Measurements from ENCODE around the gene APLP1. TPM values are rescaled to one million over a fixed set of nuclear protein-coding genes. Genes with fewer than 3 reads are reported as not detected.
"Not testable (repeated sequence)": the region's sequence is repeated elsewhere in the genome, so short reads cannot be mapped to it uniquely, and the experiment has no call there.

Gene APLP1
- total RNA-seq, 6 experiments from 2014 or later: 24.3 to 39.7 (median 38.1) TPM

DNA sequence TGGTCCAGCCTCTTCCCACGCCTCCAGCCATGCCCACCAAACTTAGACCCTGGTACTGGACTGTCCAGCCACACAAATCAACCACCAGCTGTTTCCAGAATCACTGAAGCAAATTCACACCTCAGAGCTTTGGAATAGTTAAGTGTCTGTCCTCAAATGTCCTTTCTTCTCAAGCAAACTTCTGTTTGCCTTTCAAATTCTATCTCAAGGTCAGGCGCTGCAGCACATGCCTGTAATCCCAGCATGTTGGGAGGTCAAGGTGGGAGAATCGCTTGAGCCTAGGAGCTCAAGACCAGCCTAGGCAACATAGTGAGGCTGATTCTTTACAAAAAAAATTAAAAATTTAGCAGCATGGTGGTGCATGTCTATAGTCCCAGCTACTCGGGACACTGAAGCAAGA, 36.3 kb upstream of the APLP1 start:
- no peaks in the 10 kb centered on the region for H3K4me1 Mint-ChIP-seq (ENCODE audit: low read depth)
- H3K36me3 Mint-ChIP-seq (ENCODE audit: low read depth): no peaks in the 10 kb centered on the region
- TF ChIP-seq, protein P1, sequence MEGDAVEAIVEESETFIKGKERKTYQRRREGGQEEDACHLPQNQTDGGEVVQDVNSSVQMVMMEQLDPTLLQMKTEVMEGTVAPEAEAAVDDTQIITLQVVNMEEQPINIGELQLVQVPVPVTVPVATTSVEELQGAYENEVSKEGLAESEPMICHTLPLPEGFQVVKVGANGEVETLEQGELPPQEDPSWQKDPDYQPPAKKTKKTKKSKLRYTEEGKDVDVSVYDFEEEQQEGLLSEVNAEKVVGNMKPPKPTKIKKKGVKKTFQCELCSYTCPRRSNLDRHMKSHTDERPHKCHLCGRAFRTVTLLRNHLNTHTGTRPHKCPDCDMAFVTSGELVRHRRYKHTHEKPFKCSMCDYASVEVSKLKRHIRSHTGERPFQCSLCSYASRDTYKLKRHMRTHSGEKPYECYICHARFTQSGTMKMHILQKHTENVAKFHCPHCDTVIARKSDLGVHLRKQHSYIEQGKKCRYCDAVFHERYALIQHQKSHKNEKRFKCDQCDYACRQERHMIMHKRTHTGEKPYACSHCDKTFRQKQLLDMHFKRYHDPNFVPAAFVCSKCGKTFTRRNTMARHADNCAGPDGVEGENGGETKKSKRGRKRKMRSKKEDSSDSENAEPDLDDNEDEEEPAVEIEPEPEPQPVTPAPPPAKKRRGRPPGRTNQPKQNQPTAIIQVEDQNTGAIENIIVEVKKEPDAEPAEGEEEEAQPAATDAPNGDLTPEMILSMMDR (IDR thresholded peaks at IDR 0.05): no peak
- no peak overlapping the region for H3K27ac Mint-ChIP-seq
- peaks cover 21% of the 10 kb centered on the region for H3K27me3 Mint-ChIP-seq (ENCODE audit: insufficient read depth)
- no peak for DNase-seq
- no peak overlapping the region for H3K4me3 Mint-ChIP-seq
- no peaks in the 10 kb centered on the region for H3K9me3 Mint-ChIP-seq

DNA sequence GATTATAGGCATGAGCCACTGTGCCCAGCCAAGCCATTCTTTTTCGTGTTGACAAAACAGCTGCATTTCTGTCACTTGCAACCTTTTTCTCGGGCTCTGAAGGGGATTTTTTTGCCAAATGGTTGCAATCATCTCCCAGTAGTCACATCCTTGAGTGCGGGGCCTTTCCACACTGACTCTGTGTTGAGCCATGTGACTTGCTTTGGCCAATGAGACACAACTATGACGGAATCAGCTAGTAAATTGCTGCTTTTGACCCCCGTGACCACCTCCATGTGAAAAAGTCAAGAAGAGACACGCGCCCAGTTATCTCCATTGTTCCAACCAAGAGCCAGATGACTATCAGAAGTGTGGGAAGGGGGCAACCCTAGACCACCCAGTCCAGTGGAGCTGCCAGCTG, 34.4 kb upstream of the APLP1 start:
- no peak overlapping the region for H3K4me3 Mint-ChIP-seq
- no peaks in the 10 kb centered on the region for H3K4me1 Mint-ChIP-seq (ENCODE audit: low read depth)
- H3K9me3 Mint-ChIP-seq: 0 out of 2 replicates have a peak, but pooled peaks cover 2% of the 10 kb centered on the region
- TF ChIP-seq, protein P1 (IDR thresholded peaks at IDR 0.05): no peak
- H3K27ac Mint-ChIP-seq: no peak overlapping the region
- H3K36me3 Mint-ChIP-seq (ENCODE audit: low read depth): no peaks in the 10 kb centered on the region
- DNase-seq: no peak
- H3K27me3 Mint-ChIP-seq (ENCODE audit: insufficient read depth): peaks cover 23% of the 10 kb centered on the region

DNA sequence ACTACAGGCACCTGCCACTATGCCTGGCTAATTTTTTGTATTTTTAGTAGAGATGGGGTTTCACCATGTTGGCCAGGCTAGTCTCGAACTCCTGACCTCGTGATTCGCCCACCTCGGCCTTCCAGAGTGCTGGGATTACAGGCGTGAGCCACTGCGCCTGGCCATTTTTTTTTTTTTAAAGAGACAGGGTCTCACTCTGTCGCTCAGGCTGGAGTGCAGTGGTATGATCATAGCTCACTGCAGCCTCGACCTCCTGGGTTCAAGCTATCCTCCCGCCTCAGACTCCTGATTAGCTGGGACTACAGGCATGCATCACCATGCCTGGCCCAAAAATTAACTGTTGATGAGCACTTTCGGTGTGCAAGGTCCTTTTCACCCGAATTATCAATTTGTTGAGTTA, 32.3 kb upstream of the APLP1 start:
- not testable (repeated sequence) for H3K9me3 Mint-ChIP-seq; H3K27ac Mint-ChIP-seq; H3K4me3 Mint-ChIP-seq; H3K4me1 Mint-ChIP-seq (ENCODE audit: low read depth); DNase-seq; H3K36me3 Mint-ChIP-seq (ENCODE audit: low read depth)
- H3K27me3 Mint-ChIP-seq (ENCODE audit: insufficient read depth): peaks cover 17% of the 10 kb centered on the region

DNA sequence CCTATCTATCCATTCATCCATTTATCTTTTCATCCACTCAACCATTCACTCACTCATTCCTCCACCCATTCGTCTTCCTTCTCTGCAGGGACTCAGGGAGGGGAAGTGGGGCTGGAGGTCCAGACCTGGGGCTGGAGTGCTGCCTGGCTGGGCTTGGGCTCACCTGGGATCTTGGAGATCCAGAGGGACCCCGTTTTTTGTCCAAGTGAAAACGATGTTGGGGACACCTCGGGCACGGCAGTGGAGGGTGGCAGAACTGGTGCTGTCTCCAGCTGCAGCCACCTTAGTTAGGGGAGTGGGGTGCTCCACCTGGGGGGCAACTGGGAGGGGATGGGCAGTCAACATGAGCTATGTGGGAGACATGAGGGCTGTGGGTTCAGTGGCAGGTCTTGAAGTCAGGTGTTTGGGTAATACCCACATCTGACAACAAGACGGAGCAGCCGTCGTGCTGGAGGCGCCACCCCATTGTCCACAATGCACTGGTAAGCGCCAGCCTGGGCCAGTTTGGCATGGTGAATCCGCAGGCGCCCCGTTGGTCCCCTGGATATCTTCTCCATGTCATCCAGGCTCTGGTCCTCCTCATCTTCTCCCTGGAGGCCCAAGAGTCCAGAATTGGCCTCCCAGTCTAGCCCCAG, 26.3 kb upstream of the APLP1 start:
- peaks cover 13% of the 10 kb centered on the region for H3K9me3 Mint-ChIP-seq
- H3K4me3 Mint-ChIP-seq: no peak overlapping the region
- TF ChIP-seq, protein P1 (IDR thresholded peaks at IDR 0.05): no peak
- no peak overlapping the region for H3K27ac Mint-ChIP-seq
- DNase-seq: no peak
- H3K36me3 Mint-ChIP-seq (ENCODE audit: low read depth): no peaks in the 10 kb centered on the region
- H3K27me3 Mint-ChIP-seq (ENCODE audit: insufficient read depth): peaks cover 36% of the 10 kb centered on the region
- peaks cover 5% of the 10 kb centered on the region; the same call in 1 of the 2 replicates for H3K4me1 Mint-ChIP-seq (ENCODE audit: low read depth)

DNA sequence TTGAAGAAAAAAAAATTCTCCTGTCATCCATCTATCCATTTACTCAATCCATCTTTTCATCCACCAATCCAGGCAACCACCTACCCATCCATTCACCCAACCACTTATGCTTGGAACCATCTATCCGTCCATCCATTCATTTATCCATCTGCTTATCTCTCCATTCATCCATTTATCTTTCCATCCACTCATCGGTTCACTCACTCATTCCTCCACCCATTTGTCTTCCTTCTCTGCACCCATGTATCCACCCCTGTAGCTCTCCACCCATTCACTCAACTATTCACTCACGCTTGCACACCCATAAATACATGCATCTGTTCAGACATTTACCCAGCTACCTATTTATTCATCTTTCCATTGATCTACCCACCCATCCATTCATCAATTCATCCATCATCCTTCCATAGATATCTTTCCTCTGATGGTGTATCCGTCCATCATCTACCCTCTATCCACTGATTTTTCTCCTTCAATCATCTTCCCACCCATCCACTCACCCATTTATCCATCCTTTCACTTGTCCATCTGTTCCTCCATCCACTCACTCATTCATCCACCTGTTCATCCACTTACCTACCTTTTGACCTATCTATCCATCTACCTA, 25.6 kb upstream of the APLP1 start:
- Mint-ChIP-seq H3K27ac (no peak overlapping the region), H3K4me1 (ENCODE audit: low read depth) (peaks cover 5% of the 10 kb centered on the region; the same call in 1 of the 2 replicates), H3K9me3 (peaks cover 13% of the 10 kb centered on the region), H3K36me3 (ENCODE audit: low read depth) (no peaks in the 10 kb centered on the region), H3K4me3 (no peak overlapping the region), H3K27me3 (ENCODE audit: insufficient read depth) (peaks cover 40% of the 10 kb centered on the region)
- DNase-seq: no peak
- TF ChIP-seq, protein P1 (IDR thresholded peaks at IDR 0.05): no peak

DNA sequence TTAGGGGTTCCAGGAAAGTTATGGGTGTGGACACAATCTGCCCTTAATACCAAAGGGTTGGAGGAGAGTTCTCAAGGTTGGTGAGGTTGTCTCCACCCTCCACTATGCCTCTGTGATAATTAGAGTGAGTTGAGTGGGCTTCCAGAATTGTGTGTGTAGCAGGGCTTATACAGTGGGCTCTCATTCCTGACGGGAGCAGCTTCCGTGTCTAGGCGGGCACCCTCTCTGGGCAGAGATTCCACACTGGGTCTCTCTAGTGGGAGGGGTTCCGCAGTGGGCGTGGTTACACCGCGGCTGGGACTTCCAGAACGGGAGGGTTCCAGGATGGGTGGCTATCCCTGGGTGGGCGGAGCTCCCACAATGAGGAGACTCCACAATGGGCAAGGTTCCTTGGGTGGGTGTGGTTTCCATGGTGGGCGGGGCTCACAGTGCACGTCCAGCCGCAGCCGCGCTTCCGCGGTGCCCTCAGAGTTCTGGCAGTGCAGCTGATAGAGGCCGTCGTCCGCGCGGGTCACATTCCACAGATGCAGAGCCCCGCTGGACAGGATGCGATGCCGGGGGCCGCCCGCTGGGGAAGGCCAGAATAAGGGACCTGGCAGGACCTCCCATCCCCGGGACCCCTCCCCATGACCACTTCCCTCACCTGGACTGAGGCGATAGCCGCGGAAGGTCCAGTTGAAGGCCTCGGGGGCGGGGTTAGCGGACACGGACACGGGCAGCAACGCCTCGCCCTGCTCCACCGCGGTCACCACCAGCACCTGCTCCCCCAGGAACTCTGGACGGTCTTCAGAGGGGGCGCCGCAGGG, 24.5 kb upstream of the APLP1 start:
- Mint-ChIP-seq H3K36me3 (ENCODE audit: low read depth) (no peaks in the 10 kb centered on the region), H3K4me1 (ENCODE audit: low read depth) (peaks cover 5% of the 10 kb centered on the region; the same call in 1 of the 2 replicates), H3K27ac (no peak overlapping the region), H3K27me3 (ENCODE audit: insufficient read depth) (peaks cover 45% of the 10 kb centered on the region), H3K9me3 (peaks cover 12% of the 10 kb centered on the region), H3K4me3 (no peak overlapping the region)
- TF ChIP-seq, protein P1 (IDR thresholded peaks at IDR 0.05): no peak
- DNase-seq: no peak
